Measurements from ENCODE around the gene ADRA2B.

DNA sequence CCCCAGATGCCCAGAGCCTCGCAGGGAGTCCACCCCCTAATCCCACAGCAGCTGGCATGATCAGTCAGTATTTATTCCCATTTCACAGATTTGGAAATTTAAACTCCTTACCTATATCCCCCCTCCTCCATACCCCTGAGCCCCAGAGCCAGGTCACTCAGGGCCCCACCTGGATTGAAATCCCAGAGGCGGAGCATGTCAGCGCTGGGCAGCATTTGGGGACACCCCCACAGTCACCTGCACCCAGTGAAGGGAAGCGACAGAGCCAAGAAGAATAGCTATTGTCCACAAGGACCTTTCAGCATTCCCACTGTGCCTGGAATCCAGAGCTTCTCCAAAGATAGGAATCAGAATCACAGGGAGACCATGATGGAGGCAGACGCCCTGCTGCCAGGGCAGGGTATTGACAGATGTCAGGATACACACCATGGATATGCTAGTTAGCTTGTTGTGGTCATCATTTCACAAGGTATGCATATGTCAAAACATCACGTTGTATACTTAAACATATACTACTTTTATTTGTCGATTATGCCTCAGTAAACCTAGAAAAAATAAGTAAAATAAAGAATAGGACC is 22.9 kb upstream of the ADRA2B start:
- TF ChIP-seq, protein P1, sequence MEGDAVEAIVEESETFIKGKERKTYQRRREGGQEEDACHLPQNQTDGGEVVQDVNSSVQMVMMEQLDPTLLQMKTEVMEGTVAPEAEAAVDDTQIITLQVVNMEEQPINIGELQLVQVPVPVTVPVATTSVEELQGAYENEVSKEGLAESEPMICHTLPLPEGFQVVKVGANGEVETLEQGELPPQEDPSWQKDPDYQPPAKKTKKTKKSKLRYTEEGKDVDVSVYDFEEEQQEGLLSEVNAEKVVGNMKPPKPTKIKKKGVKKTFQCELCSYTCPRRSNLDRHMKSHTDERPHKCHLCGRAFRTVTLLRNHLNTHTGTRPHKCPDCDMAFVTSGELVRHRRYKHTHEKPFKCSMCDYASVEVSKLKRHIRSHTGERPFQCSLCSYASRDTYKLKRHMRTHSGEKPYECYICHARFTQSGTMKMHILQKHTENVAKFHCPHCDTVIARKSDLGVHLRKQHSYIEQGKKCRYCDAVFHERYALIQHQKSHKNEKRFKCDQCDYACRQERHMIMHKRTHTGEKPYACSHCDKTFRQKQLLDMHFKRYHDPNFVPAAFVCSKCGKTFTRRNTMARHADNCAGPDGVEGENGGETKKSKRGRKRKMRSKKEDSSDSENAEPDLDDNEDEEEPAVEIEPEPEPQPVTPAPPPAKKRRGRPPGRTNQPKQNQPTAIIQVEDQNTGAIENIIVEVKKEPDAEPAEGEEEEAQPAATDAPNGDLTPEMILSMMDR (optimal IDR thresholded peaks at IDR 0.05 in 1 of 3, IDR thresholded peaks at IDR 0.05 in 1 of 3, conservative IDR thresholded peaks at IDR 0.05 in 1 of 3; ENCODE audit: extremely low read depth in 1 of 3, insufficient read depth in 2 of 3, low read length in 3 of 3) = no peak
- TF ChIP-seq EZH2 (IDR thresholded peaks at IDR 0.05; ENCODE audit: low read length) = no peak
